Measurements from ENCODE around the gene EPOP.

Gene EPOP

DNA sequence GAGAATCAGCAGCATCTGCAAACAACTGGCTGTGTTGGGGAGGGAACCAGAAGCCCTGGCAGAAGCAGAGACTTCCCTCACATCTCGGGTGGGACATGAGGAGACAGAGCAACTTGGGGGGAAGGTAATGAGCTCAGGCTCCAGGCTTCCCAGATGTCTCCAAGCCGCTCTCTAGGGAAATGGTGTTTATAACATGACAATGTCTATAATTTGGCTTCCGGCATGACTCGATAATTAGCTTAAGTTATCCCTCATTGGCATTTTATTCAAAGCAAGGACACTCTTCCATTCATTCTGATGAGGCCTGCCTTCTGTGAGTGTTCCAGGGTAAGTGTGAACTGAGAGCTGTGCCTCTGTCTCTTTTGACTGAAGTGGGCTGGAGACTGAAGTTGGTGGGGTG lies 15.6 kb upstream of the EPOP start:
- no peaks in the 10 kb centered on the region for H3K4me1 ChIP-seq (ENCODE audit: control insufficient read depth, insufficient read depth, low read length)
- no peak overlapping the region for H3K4me3 ChIP-seq (ENCODE audit: low read depth, low read length)
- no peak overlapping the region for H3K27ac ChIP-seq (ENCODE audit: low read depth, low read length)

DNA sequence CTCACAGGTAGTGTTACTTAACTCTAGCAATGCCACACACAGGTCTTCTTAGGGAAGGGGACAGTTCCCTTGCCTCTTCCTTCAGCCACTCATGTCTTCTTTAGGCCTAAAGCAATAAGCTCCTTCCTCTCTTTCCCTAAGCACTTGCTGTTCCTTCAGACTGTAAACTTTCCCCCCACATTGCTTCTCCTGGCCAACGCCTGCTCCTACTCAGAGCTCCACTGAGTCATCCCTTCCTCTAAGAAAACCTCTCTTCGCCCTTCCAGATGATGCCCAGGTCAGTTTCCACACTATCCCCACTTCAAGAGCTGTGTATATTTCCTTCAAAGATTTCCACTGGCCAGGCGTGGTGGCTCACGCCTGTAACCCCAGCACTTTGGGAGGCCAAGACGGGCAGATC lies 12.5 kb upstream of the EPOP start:
- Histone ChIP-seq H3K27ac (ENCODE audit: low read depth, low read length) (no peak overlapping the region), H3K4me3 (ENCODE audit: low read depth, low read length) (no peak overlapping the region)

More for the DNA sequence above, 15.6 kb upstream of the EPOP start:
- H3K9me3 ChIP-seq (ENCODE audit: control insufficient read depth, insufficient read depth, low read length) = no peaks in the 10 kb centered on the region
- H3K36me3 ChIP-seq (ENCODE audit: control insufficient read depth, insufficient read depth, low read length) = no peaks in the 10 kb centered on the region
- peaks cover 10% of the 10 kb centered on the region for H3K27me3 ChIP-seq (ENCODE audit: control insufficient read depth, insufficient read depth, low read length)
- H3K9ac ChIP-seq (ENCODE audit: low read depth, low read length) = no peak overlapping the region

DNA sequence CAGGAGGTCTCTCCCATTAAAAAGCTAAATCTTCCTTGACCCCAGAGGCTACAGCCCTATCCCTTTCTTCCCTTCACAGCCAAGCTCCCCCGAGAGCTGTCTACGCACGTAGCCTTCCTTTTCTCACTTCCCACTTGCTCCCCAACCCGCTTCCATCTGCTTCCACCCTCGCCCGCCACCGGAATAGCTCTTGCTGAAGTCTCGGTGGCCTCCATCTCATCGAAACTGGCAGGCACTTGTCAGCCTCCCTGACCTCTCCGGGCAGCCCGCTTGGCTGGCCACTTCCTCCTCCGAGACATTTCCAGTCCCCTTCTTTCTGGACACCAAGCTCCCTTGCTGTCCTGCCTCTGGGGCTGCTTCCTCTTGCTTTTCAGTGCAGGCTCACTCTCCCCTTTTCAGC lies 10.7 kb upstream of the EPOP start:
- Histone ChIP-seq H3K27ac (ENCODE audit: low read depth, low read length) (no peak overlapping the region), H3K9ac (ENCODE audit: low read depth, low read length) (no peak overlapping the region), H3K4me3 (ENCODE audit: low read depth, low read length) (no peak overlapping the region), H3K27me3 (ENCODE audit: control insufficient read depth, insufficient read depth, low read length) (no peaks in the 10 kb centered on the region), H3K9me3 (ENCODE audit: control insufficient read depth, insufficient read depth, low read length) (no peaks in the 10 kb centered on the region), H3K4me1 (ENCODE audit: control insufficient read depth, insufficient read depth, low read length) (no peaks in the 10 kb centered on the region), H3K36me3 (ENCODE audit: control insufficient read depth, insufficient read depth, low read length) (no peaks in the 10 kb centered on the region)

More for the DNA sequence above, 12.5 kb upstream of the EPOP start:
- Histone ChIP-seq H3K9ac (ENCODE audit: low read depth, low read length) (no peak overlapping the region), H3K27me3 (ENCODE audit: control insufficient read depth, insufficient read depth, low read length) (peaks cover 3% of the 10 kb centered on the region; the same call in 1 of the 2 replicates), H3K9me3 (ENCODE audit: control insufficient read depth, insufficient read depth, low read length) (no peaks in the 10 kb centered on the region), H3K36me3 (ENCODE audit: control insufficient read depth, insufficient read depth, low read length) (no peaks in the 10 kb centered on the region), H3K4me1 (ENCODE audit: control insufficient read depth, insufficient read depth, low read length) (no peaks in the 10 kb centered on the region)

DNA sequence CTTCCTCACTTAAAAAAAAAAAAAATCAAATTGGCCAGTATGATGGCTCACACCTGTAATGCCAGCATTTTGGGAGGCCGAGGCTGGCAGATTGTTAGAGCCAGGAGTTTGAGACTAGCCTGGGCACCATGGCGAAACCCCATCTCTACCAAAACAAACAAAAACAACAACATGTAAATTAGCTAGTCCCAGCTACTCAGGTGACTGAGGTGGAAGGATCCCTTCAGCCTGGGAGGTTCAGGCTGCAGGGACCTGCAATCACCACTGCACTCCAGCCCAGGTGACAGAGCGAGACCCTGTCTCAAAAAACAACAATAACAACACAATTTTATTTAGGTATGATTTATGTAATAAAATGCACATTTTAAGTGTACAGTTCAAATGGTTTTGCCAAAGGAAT lies 6.3 kb upstream of the EPOP start:
- Histone ChIP-seq H3K27ac (ENCODE audit: low read depth, low read length) (no peak overlapping the region), H3K9ac (ENCODE audit: low read depth, low read length) (no peak overlapping the region), H3K4me3 (ENCODE audit: low read depth, low read length) (no peak overlapping the region), H3K9me3 (ENCODE audit: control insufficient read depth, insufficient read depth, low read length) (no peaks in the 10 kb centered on the region), H3K36me3 (ENCODE audit: control insufficient read depth, insufficient read depth, low read length) (no peaks in the 10 kb centered on the region), H3K27me3 (ENCODE audit: control insufficient read depth, insufficient read depth, low read length) (peaks cover 9% of the 10 kb centered on the region), H3K4me1 (ENCODE audit: control insufficient read depth, insufficient read depth, low read length) (no peaks in the 10 kb centered on the region)

DNA sequence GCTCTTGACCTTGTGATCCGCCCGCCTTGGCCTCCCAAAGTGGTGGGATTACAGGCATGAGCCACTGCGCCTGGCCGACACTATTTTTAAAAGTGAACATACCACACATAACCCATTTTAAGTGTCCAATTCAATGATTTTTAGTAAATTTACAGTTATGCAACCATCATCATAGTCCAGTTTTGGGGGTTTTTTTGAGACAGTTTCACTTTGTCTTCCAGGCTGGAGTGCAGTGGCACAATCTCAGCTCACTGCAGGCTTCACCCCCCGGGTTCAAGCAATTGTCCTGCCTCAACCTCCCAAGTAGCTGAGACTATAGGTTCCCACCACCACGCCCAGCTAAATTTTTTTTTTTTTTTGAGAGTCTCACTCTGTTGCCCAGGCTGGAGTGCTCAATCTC lies 3.1 kb upstream of the EPOP start:
- no peak overlapping the region for H3K4me3 ChIP-seq (ENCODE audit: low read depth, low read length)
- peaks cover 3% of the 10 kb centered on the region; the same call in 1 of the 2 replicates for H3K4me1 ChIP-seq (ENCODE audit: control insufficient read depth, insufficient read depth, low read length)
- no peak overlapping the region for H3K27ac ChIP-seq (ENCODE audit: low read depth, low read length)
- peaks cover 41% of the 10 kb centered on the region for H3K27me3 ChIP-seq (ENCODE audit: control insufficient read depth, insufficient read depth, low read length)
- no peaks in the 10 kb centered on the region for H3K36me3 ChIP-seq (ENCODE audit: control insufficient read depth, insufficient read depth, low read length)
- no peaks in the 10 kb centered on the region for H3K9me3 ChIP-seq (ENCODE audit: control insufficient read depth, insufficient read depth, low read length)
- H3K9ac ChIP-seq (ENCODE audit: low read depth, low read length) = no peak overlapping the region

DNA sequence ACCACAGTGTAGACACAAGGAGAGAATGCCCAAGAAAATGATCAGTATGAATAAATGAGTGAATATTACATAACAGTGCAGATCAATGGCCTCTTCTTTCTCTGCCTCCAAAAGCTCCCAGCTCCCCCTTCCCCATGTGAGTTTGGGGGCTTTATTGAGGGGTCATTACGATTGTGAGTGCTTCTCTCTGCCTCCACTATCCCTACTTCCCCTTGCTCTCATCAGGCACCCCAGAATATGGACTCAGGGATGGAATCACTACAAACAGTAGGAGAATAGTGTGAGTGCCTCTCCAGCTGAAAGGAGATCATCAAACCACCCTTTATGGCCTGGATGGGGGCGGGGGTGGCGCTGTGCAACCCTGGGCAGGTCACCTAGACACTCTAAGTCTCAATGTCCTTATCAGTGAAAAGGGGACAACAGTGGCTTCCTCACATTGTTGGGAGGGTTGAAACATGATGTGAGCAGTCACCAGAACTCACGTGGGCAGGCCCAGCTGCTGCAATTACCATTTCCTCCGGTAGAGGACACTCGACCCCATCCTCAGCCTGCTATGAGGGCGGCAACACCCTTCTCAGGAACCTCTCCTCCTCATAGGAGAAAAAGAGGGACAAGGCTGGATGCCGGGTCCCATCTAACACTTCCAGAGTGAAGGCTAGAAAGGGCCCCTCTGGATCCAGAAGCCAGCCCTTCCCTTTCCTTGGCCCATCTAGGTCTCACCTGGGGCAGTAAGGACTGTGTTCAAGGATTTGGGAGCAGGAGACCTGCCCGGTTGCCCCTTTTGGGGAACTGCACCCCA lies 2.1 kb upstream of the EPOP start:
- Histone ChIP-seq H3K27me3 (ENCODE audit: control insufficient read depth, insufficient read depth, low read length) (peaks cover 50% of the 10 kb centered on the region), H3K4me3 (ENCODE audit: low read depth, low read length) (no peak overlapping the region), H3K27ac (ENCODE audit: low read depth, low read length) (no peak overlapping the region), H3K9me3 (ENCODE audit: control insufficient read depth, insufficient read depth, low read length) (no peaks in the 10 kb centered on the region), H3K9ac (ENCODE audit: low read depth, low read length) (no peak overlapping the region), H3K36me3 (ENCODE audit: control insufficient read depth, insufficient read depth, low read length) (no peaks in the 10 kb centered on the region), H3K4me1 (ENCODE audit: control insufficient read depth, insufficient read depth, low read length) (peaks cover 11% of the 10 kb centered on the region)

DNA sequence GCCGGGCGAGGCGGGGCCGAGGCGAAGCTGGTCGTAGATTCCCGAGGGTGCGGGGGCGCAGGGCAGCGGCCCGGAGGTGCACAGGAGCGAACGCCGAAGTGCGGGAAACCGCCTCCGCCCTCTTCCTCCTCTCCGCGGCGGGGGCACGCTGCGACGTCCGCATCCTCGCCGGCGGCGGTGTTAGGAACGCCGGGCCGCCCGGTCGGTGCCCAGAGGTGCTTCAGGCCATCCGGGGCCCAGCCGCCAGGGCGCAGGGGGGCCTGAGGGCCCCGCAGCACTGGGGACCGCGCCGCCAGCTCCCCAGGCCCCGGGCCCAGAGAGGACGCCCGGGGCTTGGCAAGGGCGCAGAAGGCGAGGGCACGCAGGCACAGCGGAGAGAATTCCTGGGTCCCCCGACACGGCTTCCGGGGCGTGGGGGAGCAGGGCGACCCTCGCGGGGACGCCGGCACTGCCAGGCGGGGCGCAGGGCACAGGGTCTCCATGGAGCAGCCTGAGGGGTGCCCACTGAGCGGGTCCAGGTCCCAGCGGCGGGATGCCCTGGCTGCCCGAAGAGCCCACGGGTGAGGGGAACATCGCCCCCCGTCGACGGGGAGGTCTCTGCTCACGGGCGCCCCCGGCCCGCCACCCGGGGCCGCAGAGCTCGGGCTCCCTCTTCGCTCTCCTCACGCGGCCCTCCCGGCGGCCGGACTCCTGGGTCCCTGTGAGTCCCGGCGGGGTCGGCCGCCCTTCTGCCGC lies 576 bp downstream of the EPOP start:
- Histone ChIP-seq H3K27ac (ENCODE audit: low read depth, low read length) (no peak overlapping the region), H3K9me3 (ENCODE audit: control insufficient read depth, insufficient read depth, low read length) (no peaks in the 10 kb centered on the region), H3K27me3 (ENCODE audit: control insufficient read depth, insufficient read depth, low read length) (peaks cover 77% of the 10 kb centered on the region), H3K4me1 (ENCODE audit: control insufficient read depth, insufficient read depth, low read length) (peaks cover 24% of the 10 kb centered on the region), H3K36me3 (ENCODE audit: control insufficient read depth, insufficient read depth, low read length) (no peaks in the 10 kb centered on the region), H3K9ac (ENCODE audit: low read depth, low read length) (no peak overlapping the region), H3K4me3 (ENCODE audit: low read depth, low read length) (peak overlapping the region; percentile 60)

DNA sequence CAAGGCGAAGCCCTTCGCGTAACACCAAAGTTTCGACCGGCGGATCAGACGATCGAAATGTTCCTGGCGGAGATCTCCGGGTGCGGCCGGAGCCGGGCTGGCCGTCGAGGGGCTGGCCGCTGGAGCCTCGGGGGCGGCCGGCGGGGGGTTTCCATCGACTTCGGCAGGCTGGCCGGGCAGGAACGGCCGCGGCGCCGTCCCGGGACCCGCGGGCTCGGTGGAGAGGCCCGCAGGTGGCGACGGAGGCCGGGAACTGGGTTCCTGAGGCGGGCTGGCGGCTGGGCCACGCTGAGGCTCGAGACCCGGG lies 1.1 kb downstream of the EPOP start:
- no peaks in the 10 kb centered on the region for H3K9me3 ChIP-seq (ENCODE audit: control insufficient read depth, insufficient read depth, low read length)
- H3K4me3 ChIP-seq (ENCODE audit: low read depth, low read length) = peak overlapping the region; percentile 60; the same call in 1 of the 2 replicates
- H3K36me3 ChIP-seq (ENCODE audit: control insufficient read depth, insufficient read depth, low read length) = no peaks in the 10 kb centered on the region
- H3K9ac ChIP-seq (ENCODE audit: low read depth, low read length) = no peak overlapping the region
- peaks cover 24% of the 10 kb centered on the region for H3K4me1 ChIP-seq (ENCODE audit: control insufficient read depth, insufficient read depth, low read length)
- H3K27me3 ChIP-seq (ENCODE audit: control insufficient read depth, insufficient read depth, low read length) = peaks cover 82% of the 10 kb centered on the region
- no peak overlapping the region for H3K27ac ChIP-seq (ENCODE audit: low read depth, low read length)

DNA sequence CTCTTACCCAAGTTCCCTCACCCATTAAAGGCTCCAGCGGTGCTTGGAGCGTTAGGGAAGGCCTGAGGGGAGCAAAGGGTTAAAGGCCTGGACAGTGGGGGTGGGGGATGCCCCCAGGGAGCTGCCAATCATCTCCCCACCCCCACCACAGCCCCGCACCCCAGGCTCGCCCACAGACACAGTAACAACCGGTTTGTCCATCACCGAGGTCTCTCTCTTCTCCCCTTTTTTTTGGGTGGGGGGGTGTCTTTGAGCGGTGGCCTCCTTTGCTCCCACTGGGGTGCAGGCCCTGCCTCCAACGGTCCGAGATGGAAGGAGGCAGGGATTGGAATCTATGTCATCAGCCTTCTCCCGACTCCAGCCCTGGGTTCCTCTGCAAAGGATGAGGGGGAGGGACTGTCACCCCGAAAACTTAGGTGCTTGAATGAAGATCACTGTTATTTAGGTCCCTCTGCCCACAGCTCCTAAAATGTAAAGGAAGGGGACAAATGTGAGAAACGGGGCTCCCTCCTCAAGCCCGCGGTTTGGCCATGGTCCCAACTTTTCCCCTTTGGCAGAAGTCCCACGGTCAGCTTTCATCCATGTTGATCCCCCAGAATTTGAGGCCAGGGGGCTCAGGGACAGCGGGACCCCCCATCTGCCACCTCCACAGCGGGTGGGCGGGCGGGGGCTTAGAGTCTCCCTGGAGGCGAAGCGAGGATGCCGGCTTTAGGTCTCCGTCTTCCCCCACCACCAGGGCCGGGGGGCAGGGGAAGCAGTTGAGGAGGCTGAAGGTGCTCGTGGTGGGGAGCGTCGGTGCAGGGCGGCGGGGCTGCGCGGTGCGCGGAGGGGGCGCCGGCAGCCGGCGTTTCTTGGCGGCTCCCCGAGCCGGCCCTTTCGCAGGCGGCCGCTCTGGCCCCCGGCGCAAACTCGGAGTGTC lies 1.7 kb downstream of the EPOP start:
- H3K4me3 ChIP-seq (ENCODE audit: low read depth, low read length) = peak overlapping the region; percentile 62
- no peak overlapping the region for H3K9ac ChIP-seq (ENCODE audit: low read depth, low read length)
- H3K9me3 ChIP-seq (ENCODE audit: control insufficient read depth, insufficient read depth, low read length) = no peaks in the 10 kb centered on the region
- H3K27ac ChIP-seq (ENCODE audit: low read depth, low read length) = peak overlapping the region; percentile 50
- H3K4me1 ChIP-seq (ENCODE audit: control insufficient read depth, insufficient read depth, low read length) = peaks cover 24% of the 10 kb centered on the region
- H3K27me3 ChIP-seq (ENCODE audit: control insufficient read depth, insufficient read depth, low read length) = peaks cover 88% of the 10 kb centered on the region
- no peaks in the 10 kb centered on the region for H3K36me3 ChIP-seq (ENCODE audit: control insufficient read depth, insufficient read depth, low read length)

DNA sequence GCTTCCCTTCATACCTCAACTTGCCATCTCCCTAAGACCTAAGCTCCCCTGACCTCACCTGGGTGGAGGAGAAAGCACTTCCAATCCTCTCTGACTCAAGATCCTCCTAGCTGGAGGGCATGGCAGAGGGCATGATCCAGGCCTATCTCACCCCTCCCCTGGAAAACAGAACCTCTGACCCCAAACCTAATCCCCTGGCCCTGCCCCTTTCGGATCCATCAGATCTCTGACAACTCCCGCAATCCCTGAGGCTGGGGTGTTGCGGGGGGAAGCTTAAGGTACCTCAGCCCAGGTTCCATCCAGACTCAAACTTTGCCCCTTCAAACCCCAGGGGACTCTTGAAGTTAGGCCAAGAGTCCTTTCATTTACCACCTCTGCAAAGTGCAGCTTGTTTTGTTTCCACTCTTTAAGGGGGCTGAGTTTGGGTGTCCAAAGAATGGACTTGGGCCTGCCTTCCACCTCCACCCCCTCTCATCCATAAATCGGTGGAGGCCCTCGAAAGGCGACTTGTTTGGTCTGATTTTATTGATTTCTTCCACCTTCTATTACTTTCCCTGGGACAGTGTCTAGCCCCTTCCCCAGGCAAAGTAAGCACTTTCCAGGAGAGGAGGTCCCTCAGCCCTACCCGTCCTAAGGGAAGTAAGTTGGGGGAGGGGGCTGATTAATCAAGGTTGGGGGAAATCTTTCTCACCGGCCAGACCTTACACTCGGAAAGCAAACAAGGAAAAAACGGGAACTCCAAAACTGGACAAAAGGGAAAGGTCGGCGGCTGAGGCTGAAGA lies 2.6 kb downstream of the EPOP start:
- peaks cover 24% of the 10 kb centered on the region for H3K4me1 ChIP-seq (ENCODE audit: control insufficient read depth, insufficient read depth, low read length)
- peak overlapping the region; percentile 51 for H3K27ac ChIP-seq (ENCODE audit: low read depth, low read length)
- H3K9me3 ChIP-seq (ENCODE audit: control insufficient read depth, insufficient read depth, low read length) = no peaks in the 10 kb centered on the region
- peak overlapping the region; percentile 62 for H3K4me3 ChIP-seq (ENCODE audit: low read depth, low read length)
- no peaks in the 10 kb centered on the region for H3K36me3 ChIP-seq (ENCODE audit: control insufficient read depth, insufficient read depth, low read length)
- peaks cover 96% of the 10 kb centered on the region for H3K27me3 ChIP-seq (ENCODE audit: control insufficient read depth, insufficient read depth, low read length)
- no peak overlapping the region for H3K9ac ChIP-seq (ENCODE audit: low read depth, low read length)

Data from HUES48 (cell line).